Tibial artery (tissue), 4 donors: ENCODE results near the gene LYZ.

Experiments
- DNase-seq, 2 donors: peaks; one replicate each; pipeline ENCODE4 v3.0.0-alpha.2; 2019
- H3K27ac ChIP-seq, 2 donors: fragments of 200-600 bp; sonication (generic) in 1 of 2; 1 replicate in 1 of 2; 2 replicates in 1 of 2; pipeline ENCODE4 v1.5.1; 2018 to 2019; ENCODE audit warnings: mild to moderate bottlenecking in 1 of 2
- H3K27me3 ChIP-seq, 2 donors: fragments of 200-600 bp; sonication (generic) in 1 of 2; one replicate each; pipeline versions ENCODE4 v1.5.1 to v1.6.0; 2016 to 2019
- H3K36me3 ChIP-seq, 3 donors: fragments of 200-600 bp; sonication (generic) in 2 of 3; one replicate each; pipeline ENCODE4 v1.5.1; 2016 to 2019; ENCODE audit warnings: mild to moderate bottlenecking in 2 of 3
- H3K4me1 ChIP-seq, 4 donors: fragments of 200-600 bp; sonication (generic) in 2 of 4; 1 replicate in 3 of 4; 2 replicates in 1 of 4; pipeline ENCODE4 v1.5.1; 2016 to 2019
- H3K4me3 ChIP-seq, 2 donors: fragments of 200-600 bp; sonication (generic) in 1 of 2; 1 replicate in 1 of 2; 2 replicates in 1 of 2; pipeline ENCODE4 v1.5.1; 2018 to 2019; ENCODE audit warnings: mild to moderate bottlenecking in 2 of 2
- H3K9me3 ChIP-seq, 3 donors: fragments of 200-600 bp; sonication (generic) in 1 of 3; one replicate each; pipeline ENCODE4 v1.5.1; 2016 to 2019
- CTCF ChIP-seq, 2 experiments: fragments of 200-600 bp in 1 of 2; fragments of 450-650 bp in 1 of 2; IDR thresholded peaks; one replicate each; pipeline ENCODE4 v1.5.1; 2017 to 2019; ENCODE audit warnings: antibody characterized with exemption in 2 of 2, mild to moderate bottlenecking in 1 of 2, moderate library complexity in 1 of 2
- intact Hi-C: fragments of 100-400 bp; cut with DNase I; formaldehyde crosslinking; loops from one replicate; pipeline ENCODE4 v1.15.0; 2023; ENCODE audit warnings: low total_unique reads

The LYZ gene

GRCh38 chr12:69330475-69331473 is 17.4 kb upstream of the LYZ start:
- no peaks in the 10 kb centered on the region for H3K27me3 ChIP-seq
- H3K4me1 ChIP-seq: peaks cover 0 to 5% (median 0%) of the 10 kb centered on the region in 4 donors
- no peak overlapping the region for H3K27ac ChIP-seq
- H3K36me3 ChIP-seq: no peaks in the 10 kb centered on the region
- H3K4me3 ChIP-seq: peak overlapping the region; percentile 43 to 51
- TF ChIP-seq CTCF (IDR thresholded peaks at IDR 0.05): no peak
- no peaks in the 10 kb centered on the region for H3K9me3 ChIP-seq
- intact Hi-C loops: no loop called here
- no peak for DNase-seq

GRCh38 chr12:69331519-69331908 is 16.7 kb upstream of the LYZ start:
- no peak for TF ChIP-seq CTCF (IDR thresholded peaks at IDR 0.05)
- peak overlapping the region; percentile 43 to 51 for H3K4me3 ChIP-seq
- no peaks in the 10 kb centered on the region for H3K27me3 ChIP-seq
- intact Hi-C loops: no loop called here
- no peak for DNase-seq
- H3K27ac ChIP-seq: no peak overlapping the region
- H3K4me1 ChIP-seq: peaks cover 0 to 5% (median 0%) of the 10 kb centered on the region in 4 donors
- no peaks in the 10 kb centered on the region for H3K36me3 ChIP-seq
- H3K9me3 ChIP-seq: no peaks in the 10 kb centered on the region

- Histone ChIP-seq H3K4me3 (peak overlapping the region; percentile 43 to 51), H3K9me3 (no peaks in the 10 kb centered on the region), H3K4me1 (peaks cover 0 to 5% (median 0%) of the 10 kb centered on the region in 4 donors), H3K36me3 (no peaks in the 10 kb centered on the region), H3K27ac (no peak overlapping the region), H3K27me3 (no peaks in the 10 kb centered on the region)
- DNase-seq: no peak
- TF ChIP-seq CTCF (IDR thresholded peaks at IDR 0.05): no peak
- intact Hi-C loops: no loop called here
These were observed 16.1 kb upstream of the LYZ start for GRCh38 chr12:69331909-69332684.

- Histone ChIP-seq H3K27me3 (no peaks in the 10 kb centered on the region), H3K36me3 (no peaks in the 10 kb centered on the region), H3K4me1 (peaks cover 0 to 5% (median 0%) of the 10 kb centered on the region in 4 donors), H3K9me3 (no peaks in the 10 kb centered on the region), H3K27ac (no peak overlapping the region), H3K4me3 (no peak overlapping the region)
- intact Hi-C loops: no loop called here
- no peak for TF ChIP-seq CTCF (IDR thresholded peaks at IDR 0.05)
- DNase-seq: no peak
These were observed 15.3 kb upstream of the LYZ start for GRCh38 chr12:69332815-69333358.

- intact Hi-C loops: no loop called here
- Histone ChIP-seq H3K9me3 (no peaks in the 10 kb centered on the region), H3K27ac (no peak overlapping the region), H3K4me1 (peaks cover 0 to 5% (median 0%) of the 10 kb centered on the region in 4 donors), H3K4me3 (no peak overlapping the region), H3K36me3 (no peaks in the 10 kb centered on the region), H3K27me3 (no peaks in the 10 kb centered on the region)
- no peak for TF ChIP-seq CTCF (IDR thresholded peaks at IDR 0.05)
- no peak for DNase-seq
These were observed 14.0 kb upstream of the LYZ start for GRCh38 chr12:69334158-69334557.
